NCI-H2196 treated with DMSO at 0.1 percent for 48 hours (cell line): Measurements from ENCODE around the gene PLP2.

Experiments used
- DNase-seq: peaks from one replicate; lab custom pipeline; 2025; ENCODE audit not compliant: unreplicated experiment; lab: John Stamatoyannopoulos, UW

The PLP2 gene

GRCh38 chrX:49208399-49208798 is 36.7 kb downstream of the PLP2 start:
- DNase-seq = no peak

- no peak for DNase-seq
These were observed 37.9 kb downstream of the PLP2 start for GRCh38 chrX:49209434-49210251.

- DNase-seq = no peak
These were observed 38.7 kb downstream of the PLP2 start for GRCh38 chrX:49210406-49210805.

- DNase-seq = no peak
These were observed 39.4 kb downstream of the PLP2 start for GRCh38 chrX:49211074-49211473.

- DNase-seq = no peak
These were observed 40.5 kb downstream of the PLP2 start for GRCh38 chrX:49212209-49212608.

- no peak for DNase-seq
These were observed 41.2 kb downstream of the PLP2 start for GRCh38 chrX:49212861-49213260.

- no peak for DNase-seq
These were observed 42.7 kb downstream of the PLP2 start for GRCh38 chrX:49214416-49214815.

- DNase-seq = no peak
These were observed 43.4 kb downstream of the PLP2 start for GRCh38 chrX:49214996-49215526.

- no peak for DNase-seq
These were observed 48.4 kb downstream of the PLP2 start for GRCh38 chrX:49220100-49220499.

- no peak for DNase-seq
These were observed 50.2 kb downstream of the PLP2 start for GRCh38 chrX:49221868-49222267.
